ENCODE measurements around the gene DTHD1. TPM values are rescaled to one million over a fixed set of nuclear protein-coding genes. Genes with fewer than 3 reads are reported as not detected.

Gene DTHD1
- total RNA-seq, 1 donor from 2014 or later = not detected

DNA sequence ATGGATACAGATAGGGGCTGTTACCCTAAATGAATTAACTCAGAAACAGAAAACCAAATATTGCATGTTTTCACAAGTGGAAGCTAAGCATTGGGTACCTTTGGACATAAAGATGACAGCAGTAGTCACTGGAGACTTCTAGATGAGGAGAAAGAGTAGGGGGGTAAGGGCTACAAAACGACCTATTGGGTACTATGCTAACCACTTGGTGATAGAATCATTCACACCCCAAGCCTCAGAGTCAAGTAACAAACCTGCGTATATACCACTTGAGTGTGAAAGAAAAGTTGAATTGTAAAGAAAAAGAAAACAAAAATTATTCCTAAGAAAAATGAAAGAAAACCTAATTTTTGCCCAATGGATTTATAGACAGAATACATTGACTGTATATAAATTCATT lies 29.4 kb upstream of the DTHD1 start:
- H3K27me3 Mint-ChIP-seq (ENCODE audit: insufficient read depth, low read depth) = peaks cover 4% of the 10 kb centered on the region
- Histone ChIP-seq H2AFZ (replicated peaks) (no peak overlapping the region), H3K9me3 (ENCODE audit: low read depth) (no peaks in the 10 kb centered on the region), H3K79me2 (ENCODE audit: low read depth) (no peaks in the 10 kb centered on the region), H3F3A (ENCODE audit: low read depth) (no peaks in the 10 kb centered on the region), H3K4me2 (no peak overlapping the region), H3K4me1 (no peaks in the 10 kb centered on the region), H3K4me3 (no peak overlapping the region), H3K9ac (no peak overlapping the region), H4K20me1 (ENCODE audit: low read depth) (no peaks in the 10 kb centered on the region), H3K27ac (no peak overlapping the region), H3K27me3 (no peaks in the 10 kb centered on the region), H3K36me3 (no peaks in the 10 kb centered on the region)
- no peaks in the 10 kb centered on the region for H3K36me3 Mint-ChIP-seq
- TF ChIP-seq, protein P1, sequence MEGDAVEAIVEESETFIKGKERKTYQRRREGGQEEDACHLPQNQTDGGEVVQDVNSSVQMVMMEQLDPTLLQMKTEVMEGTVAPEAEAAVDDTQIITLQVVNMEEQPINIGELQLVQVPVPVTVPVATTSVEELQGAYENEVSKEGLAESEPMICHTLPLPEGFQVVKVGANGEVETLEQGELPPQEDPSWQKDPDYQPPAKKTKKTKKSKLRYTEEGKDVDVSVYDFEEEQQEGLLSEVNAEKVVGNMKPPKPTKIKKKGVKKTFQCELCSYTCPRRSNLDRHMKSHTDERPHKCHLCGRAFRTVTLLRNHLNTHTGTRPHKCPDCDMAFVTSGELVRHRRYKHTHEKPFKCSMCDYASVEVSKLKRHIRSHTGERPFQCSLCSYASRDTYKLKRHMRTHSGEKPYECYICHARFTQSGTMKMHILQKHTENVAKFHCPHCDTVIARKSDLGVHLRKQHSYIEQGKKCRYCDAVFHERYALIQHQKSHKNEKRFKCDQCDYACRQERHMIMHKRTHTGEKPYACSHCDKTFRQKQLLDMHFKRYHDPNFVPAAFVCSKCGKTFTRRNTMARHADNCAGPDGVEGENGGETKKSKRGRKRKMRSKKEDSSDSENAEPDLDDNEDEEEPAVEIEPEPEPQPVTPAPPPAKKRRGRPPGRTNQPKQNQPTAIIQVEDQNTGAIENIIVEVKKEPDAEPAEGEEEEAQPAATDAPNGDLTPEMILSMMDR (IDR thresholded peaks at IDR 0.05) = no peak
- no peak for TF ChIP-seq EZH2phosphoT487 (IDR thresholded peaks at IDR 0.05)
- no peak for TF ChIP-seq EZH2 (IDR thresholded peaks at IDR 0.05)
- peaks cover 15% of the 10 kb centered on the region for H3K4me1 Mint-ChIP-seq
- no peak overlapping the region for H3K4me3 Mint-ChIP-seq
- no peak overlapping the region for H3K27ac Mint-ChIP-seq
- H3K9me3 Mint-ChIP-seq = no peaks in the 10 kb centered on the region
- DNase-seq (ENCODE audit: low spot score) = no peak

DNA sequence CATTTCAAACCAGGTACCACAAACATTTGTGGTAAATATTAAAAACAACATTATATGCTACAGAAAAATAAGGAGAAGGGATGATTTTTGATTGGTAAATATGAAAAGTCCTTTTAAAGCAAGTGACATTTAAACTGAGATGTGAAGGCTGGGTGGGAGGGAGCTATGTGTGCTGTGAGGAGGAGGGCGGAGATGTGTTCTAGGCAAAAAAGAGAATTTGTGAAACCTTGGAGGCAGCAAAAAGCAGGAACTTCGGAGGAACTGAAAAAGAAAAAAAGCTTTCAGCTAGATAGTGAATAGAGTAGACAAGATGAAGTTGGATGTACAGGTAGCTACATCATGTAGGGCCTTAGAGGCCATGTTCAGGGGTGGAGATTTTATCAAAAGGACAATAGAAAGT lies 27.0 kb upstream of the DTHD1 start:
- H3K4me1 ChIP-seq = no peaks in the 10 kb centered on the region
- no peaks in the 10 kb centered on the region for H3F3A ChIP-seq (ENCODE audit: low read depth)
- no peak overlapping the region for H3K4me2 ChIP-seq
- DNase-seq (ENCODE audit: low spot score) = no peak
- no peak overlapping the region for H3K27ac Mint-ChIP-seq
- no peaks in the 10 kb centered on the region for H4K20me1 ChIP-seq (ENCODE audit: low read depth)
- H3K4me1 Mint-ChIP-seq = peaks cover 15% of the 10 kb centered on the region
- no peaks in the 10 kb centered on the region for H3K27me3 Mint-ChIP-seq (ENCODE audit: insufficient read depth, low read depth)
- H3K27ac ChIP-seq = no peak overlapping the region
- no peaks in the 10 kb centered on the region for H3K36me3 Mint-ChIP-seq
- no peak overlapping the region for H3K9ac ChIP-seq
- H3K27me3 ChIP-seq = no peaks in the 10 kb centered on the region
- H3K36me3 ChIP-seq = no peaks in the 10 kb centered on the region
- H3K9me3 Mint-ChIP-seq = no peaks in the 10 kb centered on the region
- H3K79me2 ChIP-seq (ENCODE audit: low read depth) = no peaks in the 10 kb centered on the region
- H3K4me3 ChIP-seq = no peak overlapping the region
- TF ChIP-seq, protein P1 (IDR thresholded peaks at IDR 0.05) = no peak
- TF ChIP-seq EZH2phosphoT487 (IDR thresholded peaks at IDR 0.05) (no peak), EZH2 (IDR thresholded peaks at IDR 0.05) (no peak)
- no peak overlapping the region for H3K4me3 Mint-ChIP-seq
- H3K9me3 ChIP-seq (ENCODE audit: low read depth) = no peaks in the 10 kb centered on the region
- no peak overlapping the region for H2AFZ ChIP-seq (replicated peaks)

DNA sequence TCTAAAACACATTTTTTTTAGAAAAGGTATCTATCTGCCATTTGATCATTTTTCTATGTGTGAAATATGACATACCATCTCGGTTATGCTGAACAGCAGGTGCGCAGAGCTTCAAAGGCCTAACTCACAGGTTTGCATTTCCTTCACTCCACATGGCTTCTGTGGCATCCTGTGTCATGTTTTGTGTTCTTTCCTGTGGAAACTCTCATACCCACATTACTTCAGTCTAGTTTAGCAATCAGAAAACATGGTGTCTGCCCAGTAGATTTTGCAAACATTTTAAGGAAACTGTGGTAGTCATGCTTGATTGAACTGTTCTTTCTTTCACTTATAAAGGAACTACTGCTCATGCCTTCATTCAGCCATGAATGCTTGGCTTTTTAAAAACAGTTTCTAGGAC lies 25.8 kb upstream of the DTHD1 start:
- no peak overlapping the region for H3K4me3 ChIP-seq
- Mint-ChIP-seq H3K4me3 (no peak overlapping the region), H3K27me3 (ENCODE audit: insufficient read depth, low read depth) (no peaks in the 10 kb centered on the region), H3K9me3 (no peaks in the 10 kb centered on the region), H3K36me3 (no peaks in the 10 kb centered on the region), H3K27ac (no peak overlapping the region), H3K4me1 (peaks cover 15% of the 10 kb centered on the region)
- peak overlapping the region; percentile 55 for H2AFZ ChIP-seq (replicated peaks)
- H3F3A ChIP-seq (ENCODE audit: low read depth) = no peaks in the 10 kb centered on the region
- DNase-seq (ENCODE audit: low spot score) = no peak
- TF ChIP-seq, protein P1 (IDR thresholded peaks at IDR 0.05) = no peak
- no peak for TF ChIP-seq EZH2phosphoT487 (IDR thresholded peaks at IDR 0.05)
- no peak for TF ChIP-seq EZH2 (IDR thresholded peaks at IDR 0.05)
- no peaks in the 10 kb centered on the region for H3K4me1 ChIP-seq
- H3K27ac ChIP-seq = no peak overlapping the region
- H3K79me2 ChIP-seq (ENCODE audit: low read depth) = no peaks in the 10 kb centered on the region
- H3K9me3 ChIP-seq (ENCODE audit: low read depth) = no peaks in the 10 kb centered on the region
- no peaks in the 10 kb centered on the region for H3K27me3 ChIP-seq
- no peak overlapping the region for H3K4me2 ChIP-seq
- H3K9ac ChIP-seq = no peak overlapping the region
- no peaks in the 10 kb centered on the region for H3K36me3 ChIP-seq
- no peaks in the 10 kb centered on the region for H4K20me1 ChIP-seq (ENCODE audit: low read depth)

Measured in neural progenitor cell (in vitro differentiated cells).